ENCODE results near the gene SLC16A12.
A peak's percentile ranks its signal among the peaks of the same experiment; 100 is the strongest.
"Not testable (repeated sequence)": the region's sequence is repeated elsewhere in the genome, so short reads cannot be mapped to it uniquely, and the experiment has no call there.

The SLC16A12 gene

DNA sequence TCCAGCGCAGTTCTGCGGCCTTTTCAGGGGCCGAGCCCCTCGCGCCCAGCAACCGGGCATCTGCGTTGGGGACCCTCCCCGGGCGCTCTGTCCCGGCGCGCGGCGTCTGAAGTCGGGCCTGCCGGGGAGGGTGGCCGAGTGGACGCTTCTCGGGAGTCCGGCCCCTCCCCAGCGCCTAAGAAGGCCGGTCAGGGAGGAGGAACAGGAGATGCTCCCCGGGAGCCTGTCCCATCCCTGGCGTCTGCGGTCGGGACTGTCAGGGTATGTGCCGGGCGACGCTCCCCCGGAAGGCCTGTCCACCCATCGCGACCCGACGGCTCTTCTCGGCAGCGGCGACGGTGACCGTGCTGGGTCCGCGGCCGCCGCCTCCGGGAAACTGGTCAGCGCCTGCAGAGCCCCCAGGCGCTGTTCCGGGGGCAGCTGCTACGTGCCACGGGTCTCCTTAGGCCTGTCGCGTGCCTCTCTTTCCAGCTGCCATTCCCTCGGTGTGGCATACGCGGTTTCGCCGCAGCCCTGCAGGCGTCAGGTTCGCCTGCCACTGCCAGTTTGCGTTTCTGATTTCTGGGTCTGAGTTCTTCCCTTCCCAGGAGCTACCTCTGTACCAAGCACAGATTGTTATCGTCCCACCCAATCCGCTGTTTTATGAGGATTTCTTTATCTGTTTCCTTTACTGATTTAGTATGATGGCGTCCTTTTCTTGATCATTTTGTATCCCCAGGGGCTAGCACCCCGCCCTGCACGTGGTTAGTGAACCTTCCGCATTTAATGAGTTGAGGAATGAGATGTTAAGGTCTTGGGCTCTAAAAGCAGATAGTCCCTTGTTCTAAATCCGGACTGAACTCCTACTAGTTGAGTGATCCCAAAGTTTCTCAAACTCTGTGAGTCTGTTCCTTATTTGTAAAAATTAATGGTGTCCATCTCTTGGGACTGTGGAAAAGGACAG, 120.2 kb downstream of the SLC16A12 start:
- DNase-seq = peak; percentile 52

DNA sequence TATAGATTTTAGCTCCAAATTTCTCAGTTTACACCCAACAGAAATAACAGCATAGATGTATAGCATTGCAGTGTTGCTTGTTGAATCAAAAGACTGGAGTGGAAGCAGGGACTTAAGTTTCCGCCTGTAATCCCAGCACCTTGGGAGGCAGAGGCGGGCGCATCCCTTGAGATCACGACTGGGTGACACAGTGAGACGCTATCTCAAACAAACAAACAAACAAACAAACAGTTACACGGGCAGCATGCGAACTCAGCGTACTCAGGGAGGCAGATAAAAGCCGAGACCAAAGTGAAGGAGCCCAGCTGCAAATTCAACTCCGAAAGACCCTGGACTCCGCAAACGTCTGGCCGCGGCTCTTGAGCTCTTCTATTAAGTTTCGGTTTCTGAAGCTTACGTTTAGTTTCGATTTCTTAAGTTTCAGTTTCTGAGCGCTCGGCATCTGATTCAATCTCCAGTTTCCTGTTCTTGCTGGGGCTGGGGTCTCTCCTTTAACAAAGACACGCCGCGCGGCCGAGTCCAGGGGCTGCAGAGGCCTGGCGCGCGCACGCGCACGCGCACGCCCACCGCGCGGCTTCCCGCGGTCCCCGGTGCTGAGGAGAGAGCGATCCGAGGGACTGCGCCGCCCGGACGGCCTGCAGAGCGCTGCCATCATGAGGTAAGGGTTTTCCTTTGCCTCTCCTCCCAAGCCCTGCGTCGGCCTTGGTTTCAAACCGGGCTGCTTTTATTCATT, 121.1 kb downstream of the SLC16A12 start, which contains the start of gene IFIT5:
IFIT5 (plus strand) TSS at position 423 of the 733 bp plus-strand sequence; CDS start at position 654, 231 bp downstream.
- DNase-seq = peak; percentile 75

DNA sequence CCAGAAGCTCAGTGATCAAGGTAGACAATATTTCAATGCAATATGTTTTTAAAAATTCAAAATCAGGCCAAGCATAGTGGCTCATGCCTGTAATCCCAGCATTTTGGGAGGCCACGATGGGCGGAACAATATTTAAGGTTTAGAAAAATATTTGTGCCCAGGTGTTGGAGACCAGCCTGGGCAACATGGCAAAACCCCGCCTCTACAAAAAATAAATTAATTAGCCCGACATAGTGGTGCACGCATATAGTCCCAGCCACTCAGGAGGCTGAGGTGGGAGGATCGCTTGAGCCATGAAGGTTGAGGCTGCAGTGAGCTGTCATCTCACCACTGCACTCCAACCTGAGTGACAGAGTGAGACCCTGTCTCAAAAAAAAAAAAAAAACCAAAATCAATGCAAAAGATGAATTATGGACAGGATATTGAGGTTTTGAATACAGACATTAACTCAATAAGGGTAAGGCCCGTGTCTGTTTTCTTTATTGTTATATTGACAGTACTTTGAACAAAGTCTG, 121.9 kb downstream of the SLC16A12 start:
- no peak for DNase-seq

GRCh38 chr10:89412276-89412675, 123.1 kb downstream of the SLC16A12 start:
- not testable (repeated sequence) for DNase-seq

DNA sequence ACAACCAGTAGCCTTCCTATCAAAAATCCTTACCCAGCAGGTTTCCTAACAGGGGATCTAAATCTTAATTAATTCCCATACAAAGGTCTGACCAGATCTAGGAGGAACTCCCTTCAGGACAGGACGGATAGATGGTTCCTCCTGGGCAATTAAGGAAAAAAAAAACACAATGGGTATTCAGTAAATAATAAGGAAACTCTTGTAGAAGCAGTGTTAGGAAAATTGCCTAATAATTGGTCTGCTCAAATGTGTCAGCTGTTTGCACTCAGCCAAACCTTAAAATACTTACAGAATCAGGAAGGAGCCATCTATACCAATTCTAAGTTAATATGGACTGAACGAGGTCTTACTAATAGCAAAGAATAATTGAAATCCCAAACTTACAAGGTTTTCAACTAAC, 124.3 kb downstream of the SLC16A12 start:
- not testable (repeated sequence) for DNase-seq

- not testable (repeated sequence) for DNase-seq
Observed at GRCh38 chr10:89410551-89410950, 124.8 kb downstream of the SLC16A12 start.

DNA sequence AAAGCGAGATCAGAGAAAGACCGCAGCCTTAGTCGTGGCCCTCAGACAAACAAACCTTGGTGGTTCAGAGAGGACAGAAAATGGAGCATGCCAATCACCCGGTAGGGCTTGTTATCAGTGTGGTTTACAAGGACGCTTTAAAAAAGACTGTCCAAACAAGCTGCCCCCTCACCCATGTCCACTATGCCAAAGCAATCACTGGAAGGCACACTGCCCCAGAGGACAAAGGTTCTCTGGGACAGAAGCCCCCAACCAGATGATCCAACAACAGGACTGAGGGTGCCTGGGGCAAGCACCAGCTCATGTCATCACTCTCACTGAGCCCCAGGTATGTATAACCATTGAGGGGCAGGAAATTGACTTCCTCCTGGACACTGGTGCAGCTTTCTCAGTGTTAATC, 126.1 kb downstream of the SLC16A12 start:
- not testable (repeated sequence) for DNase-seq

DNA sequence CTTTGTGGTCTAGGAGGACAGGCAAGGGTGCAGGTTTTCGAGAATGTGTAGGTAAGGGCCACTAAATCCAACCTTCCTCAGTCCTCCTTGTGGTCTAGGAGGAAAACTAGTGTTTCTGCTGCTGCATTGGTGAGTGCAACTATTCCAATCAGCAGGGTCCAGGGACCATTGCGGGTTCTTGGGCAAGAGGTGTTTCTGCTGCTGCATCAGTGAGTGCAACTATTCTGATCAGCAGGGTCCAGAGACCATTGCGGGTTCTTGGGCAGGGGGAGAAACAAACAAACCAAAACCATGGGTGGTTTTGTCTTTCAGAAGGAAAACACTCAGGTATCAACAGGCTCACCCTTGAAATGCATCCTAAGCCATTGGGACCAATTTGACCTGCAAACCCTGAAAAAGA, 127.6 kb downstream of the SLC16A12 start:
- not testable (repeated sequence) for DNase-seq

DNA sequence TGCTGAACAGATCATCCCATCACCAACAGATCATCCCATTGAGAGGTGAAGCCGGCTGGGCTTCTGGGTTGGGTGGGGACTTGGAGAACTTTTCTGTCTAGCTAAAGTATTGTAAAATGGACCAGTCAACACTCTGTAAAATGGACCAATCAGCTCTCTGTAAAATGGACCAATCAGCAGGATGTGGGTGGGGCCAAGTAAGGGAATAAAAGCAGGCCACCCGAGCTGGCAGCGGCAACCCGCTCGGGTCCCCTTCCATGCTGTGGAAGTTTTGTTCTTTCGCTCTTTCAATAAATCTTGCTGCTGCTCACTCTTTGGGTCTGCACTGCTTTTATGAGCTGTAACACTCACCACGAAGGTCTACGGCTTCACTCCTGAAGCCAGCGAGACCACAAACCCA, 129.2 kb downstream of the SLC16A12 start:
- not testable (repeated sequence) for DNase-seq

GRCh38 chr10:89404104-89405047, 131.0 kb downstream of the SLC16A12 start:
- DNase-seq = no peak

- DNase-seq = no peak
Observed at GRCh38 chr10:89403043-89403442, 132.4 kb downstream of the SLC16A12 start.

DNA sequence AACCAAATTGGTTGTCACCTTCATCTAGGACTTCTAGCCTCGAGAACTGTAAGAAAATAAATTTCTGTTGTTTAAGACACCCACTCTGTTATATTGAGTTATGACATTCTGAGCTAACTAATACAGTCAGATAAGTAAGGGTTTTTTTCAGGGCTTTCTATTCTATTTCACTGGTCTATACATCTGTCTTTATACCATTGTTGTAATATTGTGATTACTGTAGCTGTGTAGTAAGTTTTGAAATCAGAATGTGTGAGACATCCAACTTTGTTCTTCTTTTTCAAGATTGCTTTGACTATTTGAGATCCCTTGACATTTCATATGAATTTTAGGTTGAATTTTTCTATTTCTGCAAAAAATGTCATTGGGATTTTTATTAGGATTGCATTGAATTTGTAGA, 135.4 kb downstream of the SLC16A12 start:
- no peak for DNase-seq

DNA sequence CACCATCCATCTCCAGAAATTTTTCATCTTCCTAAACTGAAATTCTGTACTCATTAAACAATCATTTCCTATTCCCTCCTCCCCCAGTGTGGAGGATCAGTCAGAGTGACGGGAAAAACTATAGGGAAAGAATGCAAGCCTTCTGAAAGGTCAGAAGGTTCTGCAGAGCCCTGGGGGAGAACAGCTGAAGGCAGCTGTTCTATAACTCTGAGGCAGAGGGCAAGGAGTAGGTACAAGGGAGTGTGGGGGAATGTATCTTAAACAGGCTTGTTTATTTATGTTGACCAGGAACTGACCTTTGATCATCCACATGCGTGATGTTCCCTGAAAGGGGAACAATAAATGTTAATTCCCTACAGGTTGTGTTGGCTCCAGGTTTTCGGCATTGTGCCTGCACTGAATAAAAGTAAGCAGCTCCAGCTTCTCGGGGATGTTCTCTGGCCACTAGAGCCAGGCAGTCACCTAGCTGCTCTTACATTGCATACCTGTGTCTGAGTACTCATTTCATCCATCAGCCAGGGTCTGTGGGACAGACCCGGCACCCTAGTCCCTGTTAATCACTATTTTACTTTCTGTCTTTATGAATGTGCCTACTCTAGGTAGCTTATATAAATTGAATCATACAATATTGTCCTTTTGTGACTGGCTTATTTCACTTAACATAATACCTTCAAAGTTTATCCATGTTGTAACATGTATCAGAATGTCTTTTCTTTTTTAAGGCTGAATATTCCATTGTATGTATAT, 137.2 kb downstream of the SLC16A12 start:
- DNase-seq = peak; percentile 67

GRCh38 chr10:89395141-89395540, 140.3 kb downstream of the SLC16A12 start:
- no peak for DNase-seq

GRCh38 chr10:89393898-89394297, 141.5 kb downstream of the SLC16A12 start:
- no peak for DNase-seq

- DNase-seq = peak; percentile 79
Observed at GRCh38 chr10:89392974-89393373, 142.4 kb downstream of the SLC16A12 start.

GRCh38 chr10:89391907-89392756, 143.3 kb downstream of the SLC16A12 start, which contains the start of gene IFIT1:
Gene IFIT1 (plus strand): TSS chr10:89392623. CDS start chr10:89392713, 90 bp downstream.
- peak; percentile 85 for DNase-seq

DNA sequence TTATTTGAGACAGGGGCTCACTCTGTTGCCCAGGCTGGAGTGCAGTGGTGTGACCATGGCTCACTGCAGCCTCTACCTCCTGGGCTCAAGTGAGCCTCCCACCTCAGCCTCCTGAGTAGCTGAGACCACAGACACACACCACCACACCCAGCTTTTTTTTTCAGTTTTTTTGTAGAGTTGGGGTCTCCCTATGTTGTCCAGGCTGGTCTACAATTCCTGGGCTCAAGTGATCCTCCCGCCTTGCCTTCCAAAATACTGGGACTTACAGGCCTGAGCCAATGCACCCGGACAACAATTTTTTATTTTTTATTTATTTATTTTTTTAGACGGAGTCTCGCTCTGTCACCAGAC, 144.2 kb downstream of the SLC16A12 start:
- not testable (repeated sequence) for DNase-seq

- DNase-seq = no peak
Observed at GRCh38 chr10:89390476-89391225, 144.7 kb downstream of the SLC16A12 start.

DNA sequence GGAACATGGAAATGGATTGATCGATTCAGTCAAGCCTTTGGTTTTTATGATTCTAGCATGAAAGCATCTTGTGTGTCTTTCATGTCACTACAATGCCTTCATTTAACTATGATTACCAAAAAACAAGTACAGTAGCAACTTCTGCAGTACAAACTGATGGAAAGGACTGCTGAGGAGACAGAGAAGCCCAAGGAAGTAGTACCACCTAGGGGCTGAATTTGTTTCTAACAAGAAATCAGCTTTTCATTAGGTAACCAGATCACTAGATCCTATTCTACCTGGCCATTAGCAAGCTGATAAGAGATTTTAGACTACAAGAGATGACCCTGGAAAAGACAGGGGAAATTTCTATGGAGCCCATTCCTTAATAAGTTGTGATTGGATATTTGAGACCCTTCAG, 146.1 kb downstream of the SLC16A12 start:
- peak; percentile 45 for DNase-seq

Measured in fibroblast of skin of right biceps (primary cell).